ENCODE measurements around the gene RNASEH1.

The RNASEH1 gene

DNA sequence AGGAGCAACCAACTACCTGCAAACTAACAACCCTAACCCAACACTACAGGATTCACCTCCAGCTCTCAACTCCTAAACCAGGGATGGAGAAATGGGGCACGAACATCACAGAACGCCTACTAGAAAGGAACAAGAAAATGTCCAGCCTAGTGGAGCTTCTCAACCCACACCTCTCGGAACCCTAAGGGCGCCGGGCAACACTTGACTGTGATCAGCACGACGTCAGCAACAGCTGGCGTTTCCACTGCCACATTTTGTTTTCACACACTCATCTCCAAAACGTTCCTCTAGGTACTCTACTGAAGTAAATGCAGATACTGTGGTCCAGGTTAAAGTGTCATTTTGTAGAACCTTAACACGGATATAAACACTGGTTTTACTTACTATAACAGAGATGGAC lies 4.2 kb downstream of the RNASEH1 start:
- no peak for DNase-seq (ENCODE audit: low read depth)

DNA sequence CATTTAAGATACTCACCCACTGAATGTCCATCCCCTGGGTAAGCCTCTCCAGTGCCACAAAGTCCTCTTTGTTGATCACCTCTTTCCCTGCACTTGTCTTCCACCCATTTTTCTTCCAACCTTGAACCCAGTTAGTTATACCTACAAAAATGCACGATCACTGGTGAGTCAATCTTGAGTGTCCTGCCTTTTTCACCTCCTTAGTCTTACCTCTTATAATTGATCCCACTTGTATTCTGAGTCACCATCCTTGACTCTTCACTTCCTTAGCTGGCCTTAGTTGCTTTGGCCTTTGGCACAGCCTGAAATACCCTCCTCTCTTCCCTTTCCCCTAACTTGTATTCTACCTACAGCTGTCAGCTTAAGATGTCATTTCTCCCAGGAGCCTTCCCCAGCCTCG lies 10.2 kb downstream of the RNASEH1 start:
- DNase-seq (ENCODE audit: low read depth): no peak

DNA sequence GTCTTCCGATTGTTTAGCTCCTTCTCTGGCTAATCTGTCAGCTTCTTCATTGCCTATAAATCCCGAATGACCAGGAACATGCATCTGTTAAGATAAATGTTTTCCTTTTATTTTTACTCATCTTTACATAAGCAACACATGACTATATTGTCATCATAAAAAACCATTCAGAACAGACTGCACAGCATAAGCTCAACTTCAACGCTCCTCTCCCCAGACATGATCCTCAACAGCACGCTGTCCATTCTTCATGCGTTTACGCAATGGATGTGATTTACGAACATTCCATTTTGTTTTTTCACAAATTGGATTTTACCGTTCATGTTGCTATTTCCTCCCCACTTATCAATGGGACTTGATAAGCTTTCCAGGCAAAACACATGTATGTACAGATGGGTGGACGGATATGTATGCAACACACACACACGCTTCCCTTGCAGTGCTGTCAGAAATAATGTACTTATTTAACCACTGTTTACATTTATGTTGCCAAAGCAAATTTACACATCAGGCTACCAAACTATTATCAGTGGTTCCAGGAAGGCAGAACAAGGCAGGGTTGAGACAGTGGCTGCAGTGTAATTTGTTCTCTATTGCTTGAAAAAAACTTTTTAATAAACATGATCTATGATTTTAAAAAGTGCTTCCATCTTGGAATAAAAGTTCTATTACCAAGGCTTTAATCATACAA lies 12.2 kb downstream of the RNASEH1 start:
- DNase-seq (ENCODE audit: low read depth): no peak

DNA sequence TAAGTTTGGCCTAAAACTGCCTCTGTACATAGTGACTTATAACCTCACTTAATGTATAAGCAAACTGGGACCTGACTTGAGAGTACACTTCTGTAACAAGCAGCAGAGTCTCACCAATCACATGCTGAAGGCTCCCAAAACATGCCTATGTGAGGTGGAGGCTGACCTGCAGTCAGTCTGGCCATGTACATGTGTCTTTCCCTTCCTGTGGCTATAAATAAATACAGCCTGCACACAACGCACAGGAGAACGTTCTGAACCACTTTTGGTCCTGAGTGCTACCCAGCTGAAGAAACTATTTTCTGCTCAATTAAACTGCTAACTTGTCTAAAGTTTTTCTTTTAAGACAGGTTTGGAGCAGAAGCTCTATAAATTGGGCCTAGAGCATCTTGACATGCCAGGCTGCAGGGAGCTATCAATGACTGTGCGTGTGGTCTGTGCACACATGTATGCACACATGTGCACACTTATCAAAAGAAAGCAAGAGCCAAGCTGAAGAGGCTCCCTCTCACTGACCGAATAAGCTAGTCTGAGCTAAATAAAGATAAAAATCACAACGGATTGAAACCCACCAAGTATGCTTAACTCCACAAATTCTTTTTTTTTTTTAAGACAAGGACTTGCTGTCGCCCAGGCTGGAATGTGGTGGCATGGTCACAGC lies 15.0 kb downstream of the RNASEH1 start:
- no peak for DNase-seq (ENCODE audit: low read depth)

DNA sequence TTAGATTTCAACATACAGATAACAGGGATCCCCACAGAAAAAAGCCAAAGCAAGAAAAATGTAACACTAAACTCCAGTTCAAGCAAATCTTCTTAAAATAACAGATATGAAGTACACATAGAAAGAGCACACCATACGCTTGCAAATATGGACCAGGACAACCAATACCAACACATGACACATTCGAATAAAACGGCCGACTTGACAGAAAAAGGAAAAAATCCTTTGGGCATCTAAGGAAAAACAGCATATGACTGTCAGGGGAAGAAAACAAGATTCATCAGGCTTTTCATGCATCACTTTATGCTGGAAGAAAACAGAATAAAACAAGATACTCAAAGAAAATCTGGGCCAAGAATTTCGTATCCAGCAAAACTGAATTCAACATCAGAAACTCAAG lies 16.0 kb downstream of the RNASEH1 start:
- DNase-seq (ENCODE audit: low read depth): no peak

DNA sequence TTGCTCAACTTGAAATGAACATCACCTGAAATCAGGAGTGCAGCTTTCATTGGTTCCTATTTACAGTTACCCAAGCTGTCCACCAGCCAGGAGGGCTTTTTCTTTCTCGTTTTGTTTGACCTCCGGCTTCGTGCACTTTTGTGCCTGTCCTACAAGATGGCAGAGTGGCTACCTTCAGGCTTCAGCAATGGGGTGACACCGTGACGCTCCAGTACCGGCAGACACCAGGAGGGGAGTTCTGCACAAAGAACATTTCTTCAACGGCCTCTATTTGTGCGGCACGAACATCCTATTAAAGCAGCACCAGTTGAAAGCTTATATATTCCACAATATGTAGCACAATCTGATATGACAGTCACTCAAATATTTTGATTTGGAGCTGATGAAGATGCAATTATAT lies 18.3 kb downstream of the RNASEH1 start:
- DNase-seq (ENCODE audit: low read depth): no peak

DNA sequence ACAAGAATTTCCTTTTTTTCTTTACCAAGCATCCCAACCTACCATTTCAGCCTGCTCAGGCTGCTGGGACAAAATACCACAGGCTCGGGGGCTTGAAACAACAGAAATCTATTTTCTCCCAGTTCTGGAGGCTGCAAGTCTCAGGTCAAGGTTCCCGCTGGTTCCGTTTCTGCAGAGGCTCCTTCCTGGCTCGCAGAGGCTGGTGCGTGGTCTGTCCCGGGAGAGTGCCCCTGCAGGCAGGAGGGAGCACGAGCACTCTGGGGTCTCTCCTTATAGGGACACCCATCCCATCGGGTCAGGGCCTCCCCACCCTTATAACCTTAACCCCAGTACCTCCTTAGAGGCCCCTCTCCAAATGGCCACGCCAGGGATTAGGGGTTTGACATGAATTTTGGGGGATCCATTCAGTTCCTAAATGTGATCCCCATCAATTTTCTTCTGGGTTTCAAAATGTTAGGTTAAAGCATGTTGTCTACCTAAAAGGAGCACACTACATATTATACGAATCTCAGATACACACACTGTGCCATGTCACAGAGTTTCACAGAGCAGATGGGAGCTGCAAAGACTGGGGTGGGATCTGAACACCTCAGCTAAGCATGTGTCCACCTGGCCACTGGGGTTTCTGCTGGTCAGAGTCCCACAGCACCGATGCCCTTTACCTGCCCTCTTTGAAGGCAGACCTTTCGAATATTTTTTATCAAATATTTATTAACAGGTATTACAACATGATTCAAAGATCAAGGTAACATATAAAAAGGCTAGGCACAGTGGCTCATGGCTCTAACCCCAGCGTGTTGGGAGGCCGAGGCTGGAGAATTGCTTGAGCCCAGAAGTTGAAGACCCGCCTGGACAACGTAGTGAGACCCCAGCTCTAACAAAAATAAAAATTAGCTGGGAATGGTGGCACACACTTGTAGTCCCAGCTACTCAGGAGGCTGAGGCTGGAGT lies 21.2 kb downstream of the RNASEH1 start:
- DNase-seq (ENCODE audit: low read depth): no peak

DNA sequence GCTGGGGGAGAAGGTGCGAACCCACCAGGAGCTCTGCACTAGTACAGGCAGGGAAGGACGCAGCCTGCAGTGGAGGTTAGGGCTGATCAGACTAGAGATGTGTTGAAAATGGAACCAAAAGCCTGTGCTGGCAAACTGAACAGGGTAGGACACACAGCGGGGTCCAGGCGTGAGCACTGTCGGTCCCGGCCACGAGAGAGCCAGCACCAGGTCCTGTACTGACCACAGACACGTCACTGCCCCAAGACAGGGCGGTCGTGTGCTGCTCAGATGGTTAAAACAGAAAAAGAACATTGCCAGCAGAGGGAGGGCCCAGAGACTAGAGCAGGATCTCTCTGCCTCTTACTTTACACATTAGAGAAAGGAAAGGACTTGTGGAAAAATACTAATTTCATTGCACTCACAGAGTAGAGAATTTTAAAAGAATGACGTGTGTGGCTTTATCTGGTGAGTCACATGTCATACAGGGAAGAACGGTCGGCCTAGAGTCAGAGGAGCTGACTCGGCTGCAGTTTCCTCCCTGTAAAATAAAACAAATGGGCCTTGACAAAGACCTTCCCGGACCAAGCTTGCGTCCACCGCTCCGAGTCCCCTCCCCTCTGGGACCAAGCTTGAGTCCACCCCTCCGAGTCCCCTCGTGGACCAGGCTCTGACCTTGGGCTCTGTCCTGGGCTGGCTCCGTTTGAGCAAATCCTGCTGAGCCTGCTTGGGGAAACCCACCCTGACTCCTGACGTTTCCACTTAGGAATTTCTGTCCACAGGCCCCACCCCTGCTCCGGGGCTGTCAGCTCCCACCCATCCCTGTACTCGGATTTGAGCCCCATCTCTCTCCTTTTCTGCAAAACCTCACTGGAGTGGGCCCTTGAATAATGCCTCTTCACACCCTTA lies 22.1 kb downstream of the RNASEH1 start:
- DNase-seq (ENCODE audit: low read depth): peak; percentile 91

DNA sequence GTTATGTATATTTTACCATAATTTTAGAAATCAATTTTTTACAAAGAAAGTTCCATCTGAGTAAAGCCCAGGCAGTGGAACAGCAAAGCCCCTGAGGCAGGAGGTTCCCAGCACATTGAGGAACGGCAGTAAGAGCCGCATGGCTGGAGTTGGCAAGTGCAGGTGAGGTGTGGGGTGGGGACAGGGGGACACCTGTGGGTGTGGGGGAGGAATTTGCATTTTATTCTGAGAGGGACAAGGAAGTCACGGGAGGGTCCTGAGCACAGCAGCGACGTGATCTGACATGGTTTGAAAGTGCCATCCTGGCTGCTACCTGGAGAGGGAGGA lies 22.7 kb downstream of the RNASEH1 start:
- no peak for DNase-seq (ENCODE audit: low read depth)

DNA sequence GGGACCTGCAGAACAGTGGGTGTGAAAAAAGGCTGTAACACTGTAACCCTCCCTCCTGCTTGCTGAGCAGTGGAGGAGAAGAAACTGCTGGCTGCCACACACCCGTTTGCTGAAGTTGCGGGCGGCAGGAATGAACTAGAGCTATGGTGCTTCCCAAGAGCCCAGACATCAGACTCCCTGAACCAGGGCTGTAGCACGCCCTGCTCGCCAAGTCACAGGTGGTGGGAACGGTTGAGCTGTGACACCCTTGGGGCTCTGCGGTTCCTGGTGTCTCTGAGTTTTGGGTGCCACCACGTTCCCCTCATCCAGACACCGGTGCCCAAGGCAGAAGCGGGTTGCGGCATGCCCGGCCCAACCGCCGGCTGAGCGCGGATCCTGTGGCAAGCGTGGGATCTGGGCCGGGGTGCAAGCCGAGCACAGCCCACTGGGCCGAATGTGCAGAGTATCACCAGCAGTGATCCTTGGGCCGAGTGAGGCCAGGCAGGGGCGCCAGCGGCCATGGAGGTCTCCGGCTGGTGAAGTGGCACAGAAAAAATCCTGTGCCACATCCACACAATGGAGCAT lies 23.8 kb downstream of the RNASEH1 start:
- DNase-seq (ENCODE audit: low read depth): no peak

DNA sequence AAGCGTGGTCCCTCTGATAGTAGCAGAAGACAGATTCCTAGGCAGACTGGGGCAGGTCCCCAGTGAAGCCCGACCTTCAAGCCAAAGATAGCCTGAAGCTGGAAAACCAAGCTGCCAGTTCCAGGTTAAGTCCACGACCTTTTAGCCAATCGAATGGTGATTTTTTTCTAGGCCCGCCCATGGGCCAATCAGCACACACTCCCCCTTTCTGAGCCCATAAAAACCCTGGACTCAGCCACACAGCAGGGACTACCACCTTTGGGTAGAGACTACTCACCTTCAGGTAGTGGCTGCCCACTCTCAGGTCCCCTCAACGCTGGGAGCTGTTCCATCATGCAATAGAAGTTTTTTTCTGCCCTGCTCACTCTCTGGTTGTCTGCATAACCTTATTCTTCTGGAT lies 24.3 kb downstream of the RNASEH1 start:
- no peak for DNase-seq (ENCODE audit: low read depth)

DNA sequence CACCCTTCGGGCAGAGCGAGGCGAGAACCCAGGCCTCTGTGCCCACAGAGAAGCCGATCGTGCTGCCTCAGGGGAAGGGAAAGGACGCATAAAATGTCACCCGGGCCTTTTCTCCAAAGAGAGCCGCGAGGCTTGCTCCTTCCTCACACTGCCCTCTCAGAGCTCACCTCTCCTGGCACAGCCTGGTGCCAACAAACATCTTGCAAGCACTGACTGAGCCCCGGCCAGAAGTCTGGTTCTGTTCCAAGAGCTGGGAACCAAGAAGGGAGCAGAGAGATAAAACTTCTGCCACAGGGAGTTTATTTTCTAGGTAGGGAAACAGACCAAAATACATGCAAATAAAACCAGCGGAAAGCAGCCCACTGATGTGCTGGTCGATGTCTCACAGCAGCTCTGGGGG lies 25.2 kb downstream of the RNASEH1 start:
- DNase-seq (ENCODE audit: low read depth): no peak

DNA sequence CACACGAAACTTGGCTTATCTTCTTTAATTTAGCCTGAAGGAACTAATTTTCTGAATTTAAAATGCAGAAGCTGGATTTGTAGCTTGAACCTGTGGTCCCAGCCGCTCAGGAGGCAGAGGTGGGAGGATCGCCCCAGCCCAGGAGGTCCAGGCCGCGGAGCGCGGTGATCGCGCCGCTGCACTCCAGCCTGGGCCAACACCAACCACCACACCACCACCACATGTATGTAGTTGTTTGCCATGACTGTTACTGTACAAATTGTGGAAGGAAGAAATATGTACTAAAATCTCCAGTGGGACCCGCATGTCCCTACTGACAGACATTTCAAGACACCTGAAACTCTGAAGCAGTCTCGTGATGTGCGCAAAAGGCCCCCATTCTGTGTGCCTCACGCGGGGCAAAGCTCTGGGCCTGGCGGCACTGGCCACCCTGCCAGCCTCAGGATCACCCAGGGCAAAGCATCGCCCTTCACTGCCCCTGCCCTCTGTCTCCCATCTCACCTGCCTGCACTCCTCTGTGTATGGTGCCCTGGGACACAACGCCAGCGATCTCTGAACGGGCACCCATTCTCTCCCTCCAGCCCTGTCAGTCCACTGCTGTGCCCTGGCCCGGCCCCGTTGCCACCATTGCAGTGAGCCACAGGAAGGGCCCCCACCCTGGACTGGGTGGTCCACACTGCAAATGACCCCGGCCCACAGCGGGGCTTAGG lies 28.7 kb downstream of the RNASEH1 start:
- DNase-seq (ENCODE audit: low read depth): no peak

DNA sequence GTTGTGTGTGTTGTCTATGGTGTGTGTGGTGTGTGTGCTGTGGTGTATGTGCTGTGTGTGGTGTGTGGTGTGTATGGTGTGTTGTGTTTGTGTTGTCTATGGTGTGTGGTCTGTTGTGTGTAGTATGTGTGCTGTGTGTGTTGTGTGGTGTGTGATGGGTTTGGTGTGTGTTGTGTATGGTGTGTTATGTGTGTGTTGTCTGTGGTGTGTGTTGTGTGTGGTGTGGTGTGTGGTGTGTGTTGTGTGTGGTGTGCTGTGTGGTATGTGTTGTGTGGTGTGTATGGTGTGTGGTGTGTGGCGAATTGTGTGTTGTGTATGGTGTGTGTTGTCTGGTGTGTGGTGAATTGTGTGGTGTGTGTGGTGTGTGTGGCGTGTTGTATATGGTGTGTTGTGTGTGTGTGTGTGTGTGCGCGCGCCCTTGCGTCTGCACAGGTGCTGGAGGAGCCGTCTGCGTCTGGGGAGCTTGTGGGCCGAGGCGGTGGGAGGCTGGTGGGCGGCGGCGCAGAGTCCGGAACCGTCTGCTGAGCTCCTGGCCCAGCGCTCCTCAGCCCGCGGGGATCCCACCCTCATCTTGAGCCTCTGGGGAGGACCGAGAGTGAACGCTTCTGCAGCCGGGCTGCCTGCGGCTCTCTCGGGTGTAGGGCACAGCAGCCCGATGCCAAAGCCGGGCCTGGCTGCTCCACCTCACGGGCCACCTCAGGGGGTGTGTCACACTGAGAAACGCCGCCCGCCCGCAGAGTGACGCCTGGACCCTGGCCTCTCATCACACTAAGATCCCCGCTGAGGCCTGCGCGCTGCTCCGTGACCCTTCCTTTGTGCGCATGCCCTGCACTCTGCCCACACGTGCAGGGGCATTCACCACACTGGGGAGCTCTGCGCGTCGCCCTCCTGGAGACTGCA lies 30.0 kb downstream of the RNASEH1 start:
- no peak for DNase-seq (ENCODE audit: low read depth)

DNA sequence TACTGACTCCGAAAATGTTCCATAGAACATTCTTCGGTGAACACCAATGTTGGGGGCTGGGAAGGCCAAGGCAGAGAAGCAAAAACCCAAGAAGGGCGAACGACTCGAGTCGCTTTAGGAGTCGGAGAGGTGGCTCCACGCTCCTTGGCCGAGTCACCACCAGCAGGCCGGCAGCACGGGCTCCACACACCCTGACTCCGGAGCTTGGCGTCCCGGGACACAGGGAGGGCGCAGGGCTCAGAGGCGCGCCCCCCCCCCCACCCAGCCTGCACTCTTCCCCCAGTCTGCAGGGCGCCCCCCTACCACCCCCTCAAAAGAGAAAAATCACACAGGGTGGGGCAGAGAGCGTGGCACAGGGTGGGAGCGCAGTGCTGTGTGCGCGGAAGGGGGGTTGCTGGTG lies 31.3 kb downstream of the RNASEH1 start:
- no peak for DNase-seq (ENCODE audit: low read depth)

DNA sequence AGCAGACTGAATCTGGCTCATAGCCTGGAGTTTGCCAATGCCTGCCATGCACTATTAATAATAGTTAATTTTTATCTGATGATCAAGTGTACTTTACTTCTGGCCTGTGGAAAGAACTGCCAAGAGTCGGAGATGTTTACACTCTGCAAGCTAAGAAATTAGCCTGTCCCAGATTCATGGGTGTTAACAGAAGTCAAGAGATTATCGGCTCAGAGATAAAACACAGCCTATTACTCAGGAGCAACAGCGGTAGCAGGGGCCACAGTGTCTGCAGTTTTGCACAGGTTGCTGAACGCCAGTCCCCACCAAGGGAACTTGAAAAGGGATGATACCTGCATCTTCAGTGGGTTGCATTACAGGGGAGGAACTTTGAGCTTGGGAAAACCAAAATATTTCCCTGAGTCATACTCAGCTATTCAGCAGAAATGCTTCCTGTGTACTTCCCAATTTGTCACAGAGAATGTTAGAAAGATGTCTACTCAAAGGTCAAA lies 34.5 kb downstream of the RNASEH1 start:
- DNase-seq (ENCODE audit: low read depth): no peak

DNA sequence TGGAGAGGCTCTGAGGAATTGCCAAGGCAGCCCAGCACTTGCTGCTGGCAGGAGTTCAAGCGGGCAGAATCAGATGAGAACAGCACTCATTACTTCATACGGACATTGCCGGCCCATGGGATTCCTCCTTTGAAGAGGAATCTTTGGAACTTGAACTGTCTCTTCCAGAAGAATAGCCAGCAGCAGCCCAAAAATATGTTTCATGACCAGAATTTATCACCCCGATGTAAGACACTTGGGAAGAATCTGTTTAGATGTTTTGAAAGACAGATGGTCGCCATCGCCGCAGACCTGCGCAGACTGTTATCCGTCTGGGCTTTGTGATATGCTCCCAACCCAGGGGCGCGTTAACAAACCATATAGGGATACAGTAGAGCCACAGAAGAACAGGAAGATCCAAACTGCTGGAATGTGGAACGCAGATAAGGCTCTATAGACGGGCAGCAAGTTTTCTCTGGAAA lies 35.1 kb downstream of the RNASEH1 start:
- no peak for DNase-seq (ENCODE audit: low read depth)

DNA sequence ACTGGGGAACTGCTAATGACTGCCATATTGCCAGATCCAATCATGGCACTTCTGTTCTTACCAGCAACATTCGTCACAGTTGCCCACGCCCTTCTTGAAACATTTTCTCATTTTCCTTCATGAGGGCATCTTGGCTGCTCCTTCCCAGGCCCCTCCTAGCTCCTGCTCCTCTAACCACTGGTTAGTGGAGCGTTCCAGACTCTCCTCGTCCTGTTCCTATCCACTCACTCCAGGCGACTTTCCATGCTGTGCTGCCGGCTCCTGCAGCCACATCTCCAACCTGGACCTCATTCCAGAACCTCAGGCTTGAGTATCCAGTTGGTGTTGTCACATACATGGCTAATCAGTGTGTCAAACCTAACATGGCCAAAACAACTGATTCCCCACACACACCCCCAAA lies 37.5 kb downstream of the RNASEH1 start:
- no peak for DNase-seq (ENCODE audit: low read depth)

Measured in HS-5 (cell line).